ENCODE measurements around the gene TSPAN14.

DNA sequence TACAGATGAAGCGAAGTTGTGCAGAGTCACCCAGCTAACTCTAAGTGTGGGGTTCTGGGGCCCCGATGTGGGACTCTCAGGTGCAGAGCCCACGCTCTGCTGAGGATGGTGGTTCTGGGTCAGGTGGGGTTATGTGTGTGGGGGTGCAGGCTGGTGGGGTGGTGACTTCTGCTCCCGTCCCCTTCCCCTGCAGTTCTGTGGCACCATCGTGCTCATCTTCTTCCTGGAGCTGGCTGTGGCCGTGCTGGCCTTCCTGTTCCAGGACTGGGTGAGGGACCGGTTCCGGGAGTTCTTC, 54.9 kb downstream of the TSPAN14 start:
- TF ChIP-seq POLR2AphosphoS5 (IDR thresholded peaks at IDR 0.05) (no peak), POLR2A (IDR thresholded peaks at IDR 0.05) (no peak)
- TF ChIP-seq, protein P1, sequence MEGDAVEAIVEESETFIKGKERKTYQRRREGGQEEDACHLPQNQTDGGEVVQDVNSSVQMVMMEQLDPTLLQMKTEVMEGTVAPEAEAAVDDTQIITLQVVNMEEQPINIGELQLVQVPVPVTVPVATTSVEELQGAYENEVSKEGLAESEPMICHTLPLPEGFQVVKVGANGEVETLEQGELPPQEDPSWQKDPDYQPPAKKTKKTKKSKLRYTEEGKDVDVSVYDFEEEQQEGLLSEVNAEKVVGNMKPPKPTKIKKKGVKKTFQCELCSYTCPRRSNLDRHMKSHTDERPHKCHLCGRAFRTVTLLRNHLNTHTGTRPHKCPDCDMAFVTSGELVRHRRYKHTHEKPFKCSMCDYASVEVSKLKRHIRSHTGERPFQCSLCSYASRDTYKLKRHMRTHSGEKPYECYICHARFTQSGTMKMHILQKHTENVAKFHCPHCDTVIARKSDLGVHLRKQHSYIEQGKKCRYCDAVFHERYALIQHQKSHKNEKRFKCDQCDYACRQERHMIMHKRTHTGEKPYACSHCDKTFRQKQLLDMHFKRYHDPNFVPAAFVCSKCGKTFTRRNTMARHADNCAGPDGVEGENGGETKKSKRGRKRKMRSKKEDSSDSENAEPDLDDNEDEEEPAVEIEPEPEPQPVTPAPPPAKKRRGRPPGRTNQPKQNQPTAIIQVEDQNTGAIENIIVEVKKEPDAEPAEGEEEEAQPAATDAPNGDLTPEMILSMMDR (IDR thresholded peaks at IDR 0.05), result no peak
